Thyroid gland (tissue), 4 donors: ENCODE data around the gene ZFAND3.

ENCODE experiments used
- POLR2A ChIP-seq, 2 donors: fragments of 450-650 bp; IDR thresholded peaks; one replicate each; pipeline ENCODE4 v1.6.1; 2017; ENCODE audit warnings: antibody characterized with exemption in 2 of 2, mild to moderate bottlenecking in 2 of 2, moderate library complexity in 1 of 2
- TF ChIP-seq, protein P1 (sequence below), 6 experiments: fragments of 200-600 bp in 3 of 6; fragments of 450-650 bp in 3 of 6; sonication (generic) in 3 of 6; IDR thresholded peaks; one replicate each; pipeline ENCODE4 v1.5.1; 2016 to 2019; ENCODE audit warnings: antibody characterized with exemption in 6 of 6, mild to moderate bottlenecking in 2 of 6, inconsistent platforms in 1 of 6, moderate library complexity in 1 of 6

DNA sequence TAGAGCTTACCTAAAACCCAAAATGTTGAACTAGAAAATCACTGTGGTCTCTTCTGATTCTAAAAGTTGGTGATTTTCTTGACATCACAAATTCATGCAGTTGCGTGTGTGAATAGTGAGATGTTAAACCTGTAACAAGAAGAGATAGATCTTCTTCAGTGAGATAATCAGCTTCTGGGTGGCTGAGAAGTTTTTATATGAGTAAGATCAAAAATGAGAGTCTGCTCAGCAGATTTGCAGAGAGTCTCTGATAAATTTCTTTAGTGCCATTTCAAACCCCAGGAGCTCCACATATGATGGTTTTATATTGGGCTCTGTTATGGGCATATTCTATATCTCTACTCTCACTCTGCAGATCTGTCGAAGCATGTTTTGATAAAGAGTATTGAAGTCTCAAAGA lies 185.4 kb downstream of the ZFAND3 start:
- no peak for TF ChIP-seq POLR2A (IDR thresholded peaks at IDR 0.05)
- TF ChIP-seq, protein P1, sequence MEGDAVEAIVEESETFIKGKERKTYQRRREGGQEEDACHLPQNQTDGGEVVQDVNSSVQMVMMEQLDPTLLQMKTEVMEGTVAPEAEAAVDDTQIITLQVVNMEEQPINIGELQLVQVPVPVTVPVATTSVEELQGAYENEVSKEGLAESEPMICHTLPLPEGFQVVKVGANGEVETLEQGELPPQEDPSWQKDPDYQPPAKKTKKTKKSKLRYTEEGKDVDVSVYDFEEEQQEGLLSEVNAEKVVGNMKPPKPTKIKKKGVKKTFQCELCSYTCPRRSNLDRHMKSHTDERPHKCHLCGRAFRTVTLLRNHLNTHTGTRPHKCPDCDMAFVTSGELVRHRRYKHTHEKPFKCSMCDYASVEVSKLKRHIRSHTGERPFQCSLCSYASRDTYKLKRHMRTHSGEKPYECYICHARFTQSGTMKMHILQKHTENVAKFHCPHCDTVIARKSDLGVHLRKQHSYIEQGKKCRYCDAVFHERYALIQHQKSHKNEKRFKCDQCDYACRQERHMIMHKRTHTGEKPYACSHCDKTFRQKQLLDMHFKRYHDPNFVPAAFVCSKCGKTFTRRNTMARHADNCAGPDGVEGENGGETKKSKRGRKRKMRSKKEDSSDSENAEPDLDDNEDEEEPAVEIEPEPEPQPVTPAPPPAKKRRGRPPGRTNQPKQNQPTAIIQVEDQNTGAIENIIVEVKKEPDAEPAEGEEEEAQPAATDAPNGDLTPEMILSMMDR (IDR thresholded peaks at IDR 0.05), result no peak
